Measurements from ENCODE around the gene PGBD2. TPM values are rescaled to one million over a fixed set of nuclear protein-coding genes. Genes with fewer than 3 reads are reported as not detected.
"Not testable (repeated sequence)": the region's sequence is repeated elsewhere in the genome, so short reads cannot be mapped to it uniquely, and the experiment has no call there.

PGBD2 gene
- total RNA-seq, 4 donors from 2014 or later: 0.22 to 2.8 (median 2.0) TPM

DNA sequence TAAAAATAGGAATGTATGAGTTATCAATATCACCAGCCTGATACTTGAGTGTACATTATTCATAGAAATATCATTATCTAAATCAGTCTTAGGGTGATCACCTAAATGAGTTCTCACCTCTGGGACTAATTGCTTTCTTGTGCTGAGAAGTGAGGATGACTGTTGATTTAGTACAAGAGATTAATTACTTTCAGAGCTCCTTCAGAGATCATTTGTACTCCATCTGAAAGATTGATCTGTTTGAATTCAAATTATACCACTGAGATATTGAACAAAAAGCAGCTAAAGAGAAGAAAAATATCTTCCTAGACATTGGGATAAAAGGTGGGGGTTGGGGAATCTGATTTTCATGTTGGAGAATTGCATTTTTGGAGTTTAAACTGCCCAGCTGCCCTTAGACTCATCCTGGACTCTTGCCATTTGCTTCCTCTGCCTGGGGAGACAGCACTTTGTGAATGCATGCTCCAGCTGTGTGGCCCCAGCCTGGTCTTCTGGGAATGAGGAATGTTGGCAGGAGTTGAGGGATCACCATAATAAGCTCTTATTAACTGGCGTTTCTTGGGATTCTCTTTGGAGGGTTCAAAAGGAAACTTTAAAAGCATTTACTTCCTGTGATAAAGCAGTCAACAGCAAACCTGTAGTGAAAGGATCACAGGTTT is 19.7 kb upstream of the PGBD2 start:
- ATAC-seq (no peak), DNase-seq (no peak)
- Histone ChIP-seq H3K4me1 (no peaks in the 10 kb centered on the region), H3K9me3 (no peaks in the 10 kb centered on the region), H3K27ac (no peak overlapping the region), H3K36me3 (no peaks in the 10 kb centered on the region), H3K27me3 (no peaks in the 10 kb centered on the region), H3K4me3 (no peak overlapping the region)
- intact Hi-C loops (cut with DNase I; ENCODE audit: low total_unique reads): no loop called here
- TF ChIP-seq POLR2A (IDR thresholded peaks at IDR 0.05): no peak
- TF ChIP-seq, protein P1, sequence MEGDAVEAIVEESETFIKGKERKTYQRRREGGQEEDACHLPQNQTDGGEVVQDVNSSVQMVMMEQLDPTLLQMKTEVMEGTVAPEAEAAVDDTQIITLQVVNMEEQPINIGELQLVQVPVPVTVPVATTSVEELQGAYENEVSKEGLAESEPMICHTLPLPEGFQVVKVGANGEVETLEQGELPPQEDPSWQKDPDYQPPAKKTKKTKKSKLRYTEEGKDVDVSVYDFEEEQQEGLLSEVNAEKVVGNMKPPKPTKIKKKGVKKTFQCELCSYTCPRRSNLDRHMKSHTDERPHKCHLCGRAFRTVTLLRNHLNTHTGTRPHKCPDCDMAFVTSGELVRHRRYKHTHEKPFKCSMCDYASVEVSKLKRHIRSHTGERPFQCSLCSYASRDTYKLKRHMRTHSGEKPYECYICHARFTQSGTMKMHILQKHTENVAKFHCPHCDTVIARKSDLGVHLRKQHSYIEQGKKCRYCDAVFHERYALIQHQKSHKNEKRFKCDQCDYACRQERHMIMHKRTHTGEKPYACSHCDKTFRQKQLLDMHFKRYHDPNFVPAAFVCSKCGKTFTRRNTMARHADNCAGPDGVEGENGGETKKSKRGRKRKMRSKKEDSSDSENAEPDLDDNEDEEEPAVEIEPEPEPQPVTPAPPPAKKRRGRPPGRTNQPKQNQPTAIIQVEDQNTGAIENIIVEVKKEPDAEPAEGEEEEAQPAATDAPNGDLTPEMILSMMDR (IDR thresholded peaks at IDR 0.05 in 4 of 5, conservative IDR thresholded peaks at IDR 0.05 in 1 of 5): no peak
- in situ Hi-C loops (cut with MboI; ENCODE audit: low sequenced_read_pairs in 4 of 4): no loop called here

DNA sequence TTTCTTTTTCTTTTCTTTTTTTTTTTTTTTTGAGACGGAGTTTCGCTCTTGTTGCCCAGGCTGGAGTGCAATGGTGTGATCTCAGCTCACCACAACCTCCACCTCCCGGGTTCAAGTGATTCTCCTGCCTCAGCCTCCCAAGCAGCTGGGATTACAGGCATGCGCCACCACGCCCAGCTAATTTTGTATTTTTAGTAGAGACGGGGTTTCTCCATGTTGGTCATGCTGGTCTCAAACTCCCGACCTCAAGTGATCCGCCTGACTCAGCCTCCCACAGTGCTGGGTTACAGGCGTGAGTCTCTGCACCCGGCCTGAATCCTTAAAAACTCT is 16.2 kb upstream of the PGBD2 start:
- H3K4me1 ChIP-seq; ATAC-seq; intact Hi-C loops (cut with DNase I; ENCODE audit: low total_unique reads); in situ Hi-C loops (cut with MboI; ENCODE audit: low sequenced_read_pairs in 4 of 4); H3K36me3 ChIP-seq; H3K9me3 ChIP-seq; DNase-seq; H3K4me3 ChIP-seq; H3K27me3 ChIP-seq; H3K27ac ChIP-seq: not testable (repeated sequence)

DNA sequence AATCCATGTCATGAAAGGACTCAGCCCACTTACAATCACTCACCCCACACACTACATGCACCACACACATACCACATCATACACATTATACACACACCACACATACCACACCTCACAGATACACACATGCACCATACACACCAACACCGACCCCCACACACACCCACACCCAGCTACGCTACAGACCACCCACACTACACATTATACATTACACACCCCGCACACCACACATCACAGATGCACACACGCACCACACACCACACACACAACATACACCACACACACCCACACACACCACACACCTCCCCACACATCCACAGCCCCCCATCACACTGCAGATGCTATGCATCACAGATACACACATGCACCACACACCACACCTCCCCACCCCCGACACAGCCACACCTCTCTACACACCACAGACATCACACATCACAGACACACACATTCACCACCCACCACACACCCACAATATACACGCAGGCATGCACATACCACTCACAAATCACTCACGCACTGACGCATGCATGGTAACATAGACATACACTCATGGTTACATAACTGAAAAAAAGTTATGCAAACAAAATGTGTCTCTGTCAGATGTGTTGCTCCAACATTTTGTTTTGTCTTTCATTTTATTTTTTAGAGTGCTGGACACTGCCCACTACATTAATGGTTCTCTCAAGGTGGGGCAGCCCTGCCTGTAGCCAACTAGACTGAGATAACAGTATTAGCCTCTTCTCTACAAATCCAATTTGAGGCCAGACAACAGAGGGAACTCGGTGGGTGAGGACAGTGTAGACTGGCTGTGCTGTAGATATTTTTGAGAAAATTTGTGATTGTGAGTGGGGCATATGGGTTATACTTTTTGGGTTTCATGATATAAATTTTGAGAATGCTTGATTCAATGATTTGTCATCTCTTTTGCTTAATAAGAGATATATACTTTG is 15.2 kb upstream of the PGBD2 start:
- no peaks in the 10 kb centered on the region for H3K27me3 ChIP-seq
- no peak overlapping the region for H3K27ac ChIP-seq
- intact Hi-C loops (cut with DNase I; ENCODE audit: low total_unique reads): no loop called here
- H3K4me3 ChIP-seq: no peak overlapping the region
- H3K36me3 ChIP-seq: no peaks in the 10 kb centered on the region
- in situ Hi-C loops (cut with MboI; ENCODE audit: low sequenced_read_pairs in 4 of 4): no loop called here
- H3K9me3 ChIP-seq: no peaks in the 10 kb centered on the region
- DNase-seq: no peak
- no peak for ATAC-seq
- no peak for TF ChIP-seq POLR2A (IDR thresholded peaks at IDR 0.05)
- TF ChIP-seq, protein P1 (IDR thresholded peaks at IDR 0.05 in 4 of 5, conservative IDR thresholded peaks at IDR 0.05 in 1 of 5): no peak
- H3K4me1 ChIP-seq: no peaks in the 10 kb centered on the region

DNA sequence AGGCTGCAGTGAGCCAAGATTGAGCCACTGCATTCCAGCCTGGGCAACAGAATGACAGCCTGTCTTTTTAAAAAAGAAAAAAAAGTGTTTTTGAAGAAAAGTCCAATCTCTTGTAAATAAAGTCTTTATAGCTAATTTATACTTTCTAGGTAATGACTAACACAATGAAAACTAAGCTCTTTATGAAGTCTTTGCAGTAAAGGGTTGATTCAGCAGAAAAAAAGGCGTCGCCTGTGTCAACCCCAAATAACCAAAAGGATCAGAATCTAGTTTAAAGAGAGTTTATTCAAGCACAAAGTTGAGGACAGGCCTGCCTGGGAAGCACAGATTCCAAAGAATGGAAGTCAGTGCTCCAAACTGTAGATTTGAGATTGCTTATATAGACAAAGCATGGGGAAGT is 14.3 kb upstream of the PGBD2 start:
- TF ChIP-seq, protein P1 (IDR thresholded peaks at IDR 0.05 in 4 of 5, conservative IDR thresholded peaks at IDR 0.05 in 1 of 5): no peak
- TF ChIP-seq POLR2A (IDR thresholded peaks at IDR 0.05): no peak
- ATAC-seq (no peak), DNase-seq (no peak)
- in situ Hi-C loops (cut with MboI; ENCODE audit: low sequenced_read_pairs in 4 of 4) (no loop called here), intact Hi-C loops (cut with DNase I; ENCODE audit: low total_unique reads) (no loop called here)
- H3K27ac ChIP-seq: no peak overlapping the region
- no peak overlapping the region for H3K4me3 ChIP-seq
- H3K9me3 ChIP-seq: no peaks in the 10 kb centered on the region
- H3K36me3 ChIP-seq: no peaks in the 10 kb centered on the region
- H3K27me3 ChIP-seq: no peaks in the 10 kb centered on the region
- no peaks in the 10 kb centered on the region for H3K4me1 ChIP-seq

DNA sequence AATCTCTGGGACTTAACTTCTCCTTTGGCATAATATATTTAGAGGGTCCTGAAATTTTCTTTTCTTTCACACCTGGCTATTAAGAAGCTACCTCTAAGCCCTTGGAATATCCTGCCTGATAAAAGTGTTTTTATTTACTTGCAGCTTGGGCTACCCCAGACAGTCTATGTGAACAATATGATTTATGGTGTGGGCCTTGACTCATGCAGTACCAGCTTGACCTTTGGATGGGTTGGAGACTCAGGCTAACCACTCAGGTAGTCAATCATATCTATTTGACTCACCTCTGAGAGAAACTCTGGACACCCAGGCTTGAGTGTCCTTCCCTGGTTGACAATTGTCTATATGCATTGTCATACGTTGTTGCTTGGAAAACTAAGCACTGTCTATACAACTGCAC is 13.4 kb upstream of the PGBD2 start:
- no peaks in the 10 kb centered on the region for H3K4me1 ChIP-seq
- in situ Hi-C loops (cut with MboI; ENCODE audit: low sequenced_read_pairs in 4 of 4): no loop called here
- no peaks in the 10 kb centered on the region for H3K36me3 ChIP-seq
- no peaks in the 10 kb centered on the region for H3K9me3 ChIP-seq
- intact Hi-C loops (cut with DNase I; ENCODE audit: low total_unique reads): no loop called here
- DNase-seq: no peak
- no peak for ATAC-seq
- TF ChIP-seq, protein P1 (IDR thresholded peaks at IDR 0.05 in 4 of 5, conservative IDR thresholded peaks at IDR 0.05 in 1 of 5): no peak
- TF ChIP-seq POLR2A (IDR thresholded peaks at IDR 0.05): no peak
- no peaks in the 10 kb centered on the region for H3K27me3 ChIP-seq
- H3K4me3 ChIP-seq: no peak overlapping the region
- no peak overlapping the region for H3K27ac ChIP-seq
